Activated CD4-positive, alpha-beta memory T cell treated with anti-CD3 and anti-CD28 coated beads for 36 hours (primary cell): ENCODE results near the gene HPCAL1. TPM values are rescaled to one million over a fixed set of nuclear protein-coding genes. Genes with fewer than 3 reads are reported as not detected.
A peak's percentile ranks its signal among the peaks of the same experiment; 100 is the strongest.

Experiments
- CTCF ChIA-PET: fragments of 350-600 bp; sonication (Branson Sonifier 250); formaldehyde crosslinking; loops from one replicate; lab custom pipeline; 2021; ENCODE audit warnings: antibody characterized with exemption, inconsistent platforms; lab: Charles Lee
- POLR2A ChIA-PET: fragments of 350-600 bp; sonication (Branson Sonifier 250); formaldehyde crosslinking; loops from one replicate; lab custom pipeline; 2021; ENCODE audit warnings: antibody characterized with exemption; lab: Charles Lee
- DNase-seq: peaks from one replicate; pipeline ENCODE4 v3.0.0-alpha.2; 2020
- H3K27ac Mint-ChIP-seq: one replicate; pipeline ENCODE4 v1.8.0; 2021; ENCODE audit warnings: mixed read lengths
- H3K27me3 Mint-ChIP-seq: one replicate; pipeline ENCODE4 v1.8.0; 2021; ENCODE audit warnings: mixed read lengths
- H3K36me3 Mint-ChIP-seq: one replicate; pipeline ENCODE4 v1.8.0; 2021; ENCODE audit warnings: mixed read lengths
- H3K4me1 Mint-ChIP-seq: one replicate; pipeline ENCODE4 v1.8.0; 2021; ENCODE audit warnings: low read depth, mixed read lengths
- H3K4me3 Mint-ChIP-seq: one replicate; pipeline ENCODE4 v1.8.0; 2021; ENCODE audit warnings: mild to moderate bottlenecking, mixed read lengths
- H3K9me3 Mint-ChIP-seq: one replicate; pipeline ENCODE4 v1.8.0; 2021; ENCODE audit warnings: mixed read lengths
- intact Hi-C: fragments of 100-400 bp; cut with micrococcal nuclease; formaldehyde crosslinking; loops from one replicate; pipeline ENCODE4 v1.15.1; 2023
- total RNA-seq, 2 experiments: library from RNA; stranded (reverse); gene quantifications; one replicate each; pipeline ENCODE4 v1.2.3, GENCODE V29; 2021

HPCAL1 gene
- total RNA-seq, 2 experiments from 2014 or later = 82.2 to 82.6 TPM

- Mint-ChIP-seq H3K4me3 (no peak overlapping the region), H3K36me3 (no peaks in the 10 kb centered on the region), H3K27me3 (no peaks in the 10 kb centered on the region), H3K9me3 (no peaks in the 10 kb centered on the region), H3K27ac (no peak overlapping the region), H3K4me1 (peaks cover 13% of the 10 kb centered on the region)
- intact Hi-C loops = loop anchor here (5.0 kb wide), 1 partner anchor 60 kb away; no protein-coding TSS in a partner anchor
- no peak for DNase-seq
- CTCF ChIA-PET = interaction anchor here (0.9 kb wide), 1 partner anchor 163 kb away, joined by 4 read pairs; no protein-coding TSS in a partner anchor
- POLR2A ChIA-PET = no interaction called here
Measured at GRCh38 chr2:10272464-10272863, 30.2 kb upstream of the HPCAL1 start.

- Mint-ChIP-seq H3K9me3 (no peaks in the 10 kb centered on the region), H3K27ac (no peak overlapping the region), H3K27me3 (no peaks in the 10 kb centered on the region), H3K4me1 (peaks cover 24% of the 10 kb centered on the region), H3K36me3 (no peaks in the 10 kb centered on the region), H3K4me3 (no peak overlapping the region)
- no peak for DNase-seq
- ChIA-PET POLR2A (no interaction called here), CTCF (no interaction called here)
- intact Hi-C loops = loop anchor here (5.0 kb wide), 1 partner anchor 59 kb away; no protein-coding TSS in a partner anchor
Measured at GRCh38 chr2:10273215-10274175, 29.2 kb upstream of the HPCAL1 start.

- CTCF ChIA-PET = no interaction called here
- H3K4me3 Mint-ChIP-seq = no peak overlapping the region
- H3K27ac Mint-ChIP-seq = no peak overlapping the region
- no peak for DNase-seq
- H3K9me3 Mint-ChIP-seq = no peaks in the 10 kb centered on the region
- H3K4me1 Mint-ChIP-seq = peaks cover 25% of the 10 kb centered on the region
- H3K36me3 Mint-ChIP-seq = no peaks in the 10 kb centered on the region
- POLR2A ChIA-PET = no interaction called here
- intact Hi-C loops = loop anchor here (5.0 kb wide), 1 partner anchor 58 kb away; no protein-coding TSS in a partner anchor
- no peaks in the 10 kb centered on the region for H3K27me3 Mint-ChIP-seq
Measured at GRCh38 chr2:10274376-10274775, 28.3 kb upstream of the HPCAL1 start.

- ChIA-PET CTCF (no interaction called here), POLR2A (no interaction called here)
- DNase-seq = no peak
- no peaks in the 10 kb centered on the region for H3K9me3 Mint-ChIP-seq
- no peak overlapping the region for H3K27ac Mint-ChIP-seq
- H3K4me1 Mint-ChIP-seq = peaks cover 25% of the 10 kb centered on the region
- no peaks in the 10 kb centered on the region for H3K36me3 Mint-ChIP-seq
- H3K4me3 Mint-ChIP-seq = no peak overlapping the region
- no peaks in the 10 kb centered on the region for H3K27me3 Mint-ChIP-seq
- intact Hi-C loops = loop anchor here (5.0 kb wide), 1 partner anchor 57 kb away; no protein-coding TSS in a partner anchor
Measured at GRCh38 chr2:10274983-10275802, 27.5 kb upstream of the HPCAL1 start.

- intact Hi-C loops = no loop called here
- Mint-ChIP-seq H3K4me3 (no peak overlapping the region), H3K27me3 (no peaks in the 10 kb centered on the region), H3K9me3 (no peaks in the 10 kb centered on the region), H3K27ac (no peak overlapping the region), H3K4me1 (peaks cover 16% of the 10 kb centered on the region), H3K36me3 (no peaks in the 10 kb centered on the region)
- ChIA-PET CTCF (no interaction called here), POLR2A (no interaction called here)
- DNase-seq = no peak
Measured at GRCh38 chr2:10276481-10277292, 26.0 kb upstream of the HPCAL1 start.

GRCh38 chr2:10277293-10278028 is 25.2 kb upstream of the HPCAL1 start:
- H3K4me3 Mint-ChIP-seq = no peak overlapping the region
- CTCF ChIA-PET = interaction anchor here (1.1 kb wide), 1 partner anchor 131 kb away, joined by 4 read pairs; no protein-coding TSS in a partner anchor

GRCh38 chr2:10278029-10278762 is 24.5 kb upstream of the HPCAL1 start:
- intact Hi-C loops = no loop called here
- Mint-ChIP-seq H3K9me3 (no peaks in the 10 kb centered on the region), H3K4me1 (peaks cover 17% of the 10 kb centered on the region), H3K27ac (no peak overlapping the region), H3K4me3 (no peak overlapping the region), H3K36me3 (no peaks in the 10 kb centered on the region), H3K27me3 (no peaks in the 10 kb centered on the region)
- POLR2A ChIA-PET = no interaction called here
- DNase-seq = peak; percentile 74
- CTCF ChIA-PET = interaction anchor here (1.1 kb wide), 1 partner anchor 131 kb away, joined by 4 read pairs; no protein-coding TSS in a partner anchor

More at GRCh38 chr2:10277293-10278028, 25.2 kb upstream of the HPCAL1 start:
- H3K36me3 Mint-ChIP-seq = no peaks in the 10 kb centered on the region
- H3K4me1 Mint-ChIP-seq = peaks cover 16% of the 10 kb centered on the region
- POLR2A ChIA-PET = no interaction called here
- H3K9me3 Mint-ChIP-seq = no peaks in the 10 kb centered on the region
- DNase-seq = no peak
- H3K27me3 Mint-ChIP-seq = no peaks in the 10 kb centered on the region
- peak overlapping the region; percentile 42 for H3K27ac Mint-ChIP-seq
- intact Hi-C loops = no loop called here

- Mint-ChIP-seq H3K4me3 (no peak overlapping the region), H3K9me3 (no peaks in the 10 kb centered on the region), H3K27me3 (no peaks in the 10 kb centered on the region), H3K4me1 (peaks cover 22% of the 10 kb centered on the region), H3K27ac (no peak overlapping the region), H3K36me3 (no peaks in the 10 kb centered on the region)
- ChIA-PET POLR2A (no interaction called here), CTCF (interaction anchor here (1.1 to 2.4 kb wide), 2 partner anchors 130 kb away, joined by 4 to 11 read pairs; no protein-coding TSS in a partner anchor)
- no peak for DNase-seq
- intact Hi-C loops = no loop called here
Measured at GRCh38 chr2:10278763-10279471, 23.8 kb upstream of the HPCAL1 start.

GRCh38 chr2:10279472-10279870 is 23.2 kb upstream of the HPCAL1 start:
- H3K4me3 Mint-ChIP-seq = no peak overlapping the region
- no peak overlapping the region for H3K27ac Mint-ChIP-seq
- no peak for DNase-seq
- no peaks in the 10 kb centered on the region for H3K27me3 Mint-ChIP-seq
- peaks cover 22% of the 10 kb centered on the region for H3K4me1 Mint-ChIP-seq
- ChIA-PET CTCF (interaction anchor here (2.4 kb wide), 1 partner anchor 130 kb away, joined by 11 read pairs; no protein-coding TSS in a partner anchor), POLR2A (no interaction called here)
- H3K9me3 Mint-ChIP-seq = no peaks in the 10 kb centered on the region
- no peaks in the 10 kb centered on the region for H3K36me3 Mint-ChIP-seq
- intact Hi-C loops = no loop called here

GRCh38 chr2:10279946-10280463 is 22.7 kb upstream of the HPCAL1 start:
- Mint-ChIP-seq H3K36me3 (no peaks in the 10 kb centered on the region), H3K9me3 (no peaks in the 10 kb centered on the region), H3K27me3 (no peaks in the 10 kb centered on the region), H3K4me3 (no peak overlapping the region), H3K27ac (no peak overlapping the region), H3K4me1 (peaks cover 22% of the 10 kb centered on the region)
- CTCF ChIA-PET = interaction anchor here (2.4 kb wide), 1 partner anchor 129 kb away, joined by 11 read pairs; no protein-coding TSS in a partner anchor
- no peak for DNase-seq
- intact Hi-C loops = no loop called here
- POLR2A ChIA-PET = interaction anchor here (0.6 to 0.9 kb wide), 2 partner anchors 22 to 68 kb away, joined by 4 to 6 read pairs; no protein-coding TSS in a partner anchor
